ENCODE results near the gene TMX4.

GRCh38 chr20:8002056-8002455, 17.5 kb downstream of the TMX4 start:
- no peak for TF ChIP-seq POLR2A (IDR thresholded peaks at IDR 0.05)
- TF ChIP-seq CTCF (IDR thresholded peaks at IDR 0.05) = no peak

Data from upper lobe of left lung (tissue), 4 donors.